ENCODE results near the gene DDX54. TPM values are rescaled to one million over a fixed set of nuclear protein-coding genes. Genes with fewer than 3 reads are reported as not detected.

The DDX54 gene
- total RNA-seq, 1 donor from 2014 or later, result 66.7 TPM

GRCh38 chr12:113133036-113133435 lies 52.2 kb downstream of the DDX54 start:
- Mint-ChIP-seq H3K4me3 (no peak overlapping the region), H3K27me3 (ENCODE audit: low read depth) (peaks cover 71% of the 10 kb centered on the region), H3K9me3 (no peaks in the 10 kb centered on the region), H3K4me1 (peaks cover 6% of the 10 kb centered on the region), H3K36me3 (no peaks in the 10 kb centered on the region), H3K27ac (no peak overlapping the region)
- DNase-seq (ENCODE audit: low spot score in 2 of 2, unreplicated experiment in 2 of 2), result no peak
- TF ChIP-seq CTCF (IDR thresholded peaks at IDR 0.05; ENCODE audit: unreplicated experiment), result no peak

- DNase-seq (ENCODE audit: low spot score in 2 of 2, unreplicated experiment in 2 of 2), result no peak
- Mint-ChIP-seq H3K27me3 (ENCODE audit: low read depth) (peaks cover 68% of the 10 kb centered on the region), H3K27ac (no peak overlapping the region), H3K9me3 (no peaks in the 10 kb centered on the region), H3K4me1 (peaks cover 6% of the 10 kb centered on the region), H3K4me3 (no peak overlapping the region), H3K36me3 (no peaks in the 10 kb centered on the region)
- no peak for TF ChIP-seq CTCF (IDR thresholded peaks at IDR 0.05; ENCODE audit: unreplicated experiment)
These were observed 53.7 kb downstream of the DDX54 start for GRCh38 chr12:113131556-113131955.

- H3K27ac Mint-ChIP-seq, result no peak overlapping the region
- H3K4me3 Mint-ChIP-seq, result no peak overlapping the region
- no peak for DNase-seq (ENCODE audit: low spot score in 2 of 2, unreplicated experiment in 2 of 2)
- peaks cover 2% of the 10 kb centered on the region for H3K9me3 Mint-ChIP-seq
- no peak for TF ChIP-seq CTCF (IDR thresholded peaks at IDR 0.05; ENCODE audit: unreplicated experiment)
- no peaks in the 10 kb centered on the region for H3K36me3 Mint-ChIP-seq
- peaks cover 2% of the 10 kb centered on the region for H3K4me1 Mint-ChIP-seq
- H3K27me3 Mint-ChIP-seq (ENCODE audit: low read depth), result peaks cover 59% of the 10 kb centered on the region
These were observed 54.7 kb downstream of the DDX54 start for GRCh38 chr12:113130457-113131135.

- no peak for TF ChIP-seq CTCF (IDR thresholded peaks at IDR 0.05; ENCODE audit: unreplicated experiment)
- Mint-ChIP-seq H3K9me3 (peaks cover 8% of the 10 kb centered on the region), H3K4me3 (no peak overlapping the region), H3K4me1 (no peaks in the 10 kb centered on the region), H3K27me3 (ENCODE audit: low read depth) (peaks cover 52% of the 10 kb centered on the region), H3K27ac (no peak overlapping the region), H3K36me3 (no peaks in the 10 kb centered on the region)
- no peak for DNase-seq (ENCODE audit: low spot score in 2 of 2, unreplicated experiment in 2 of 2)
These were observed 55.4 kb downstream of the DDX54 start for GRCh38 chr12:113129664-113130456.

- no peak for TF ChIP-seq CTCF (IDR thresholded peaks at IDR 0.05; ENCODE audit: unreplicated experiment)
- Mint-ChIP-seq H3K4me3 (no peak overlapping the region), H3K27ac (no peak overlapping the region), H3K36me3 (no peaks in the 10 kb centered on the region), H3K27me3 (ENCODE audit: low read depth) (peaks cover 45% of the 10 kb centered on the region), H3K9me3 (peaks cover 8% of the 10 kb centered on the region), H3K4me1 (no peaks in the 10 kb centered on the region)
- no peak for DNase-seq (ENCODE audit: low spot score in 2 of 2, unreplicated experiment in 2 of 2)
These were observed 56.2 kb downstream of the DDX54 start for GRCh38 chr12:113128802-113129663.

Measured in mesothelial cell of epicardium (in vitro differentiated cells).